ELF-1 (cell line): ENCODE data around the gene PRCC.
"Not testable (repeated sequence)": the region's sequence is repeated elsewhere in the genome, so short reads cannot be mapped to it uniquely, and the experiment has no call there.

Experiments used
- DNase-seq: peaks from one replicate; pipeline ENCODE4 v3.0.0-alpha.2; 2016; ENCODE audit warnings: low read depth, low spot score

PRCC gene

DNA sequence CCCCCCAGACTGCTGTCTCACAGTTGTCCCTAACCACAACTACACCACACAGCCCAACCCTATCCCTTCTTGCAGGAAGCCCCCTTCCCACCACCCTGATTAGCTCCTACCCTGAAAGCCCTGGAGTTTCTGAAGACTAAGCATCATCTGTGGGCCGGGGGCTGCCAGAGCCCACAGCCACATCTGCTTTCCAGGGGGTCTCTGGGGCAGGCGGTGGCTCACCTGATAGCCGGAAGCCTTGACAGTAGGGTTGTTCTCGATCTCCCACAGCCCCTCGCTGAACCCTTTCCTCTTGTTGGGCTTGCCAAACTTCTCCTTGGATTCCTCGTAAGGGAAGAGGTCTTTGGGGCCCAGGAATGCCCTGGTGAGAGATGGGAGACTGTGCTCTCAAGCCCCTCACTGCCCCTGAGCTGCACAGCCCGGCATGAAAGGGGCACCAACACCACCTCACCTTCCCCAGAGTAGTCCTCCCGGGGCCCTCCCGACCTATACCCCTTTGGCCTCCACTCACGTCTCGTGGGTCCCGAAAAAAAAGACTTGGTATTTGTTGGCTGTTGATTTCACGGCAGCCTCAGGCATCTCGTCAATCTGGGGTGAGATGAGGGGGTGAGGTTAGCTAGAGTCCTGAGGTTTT, 22.4 kb upstream of the PRCC start:
- DNase-seq, result no peak

DNA sequence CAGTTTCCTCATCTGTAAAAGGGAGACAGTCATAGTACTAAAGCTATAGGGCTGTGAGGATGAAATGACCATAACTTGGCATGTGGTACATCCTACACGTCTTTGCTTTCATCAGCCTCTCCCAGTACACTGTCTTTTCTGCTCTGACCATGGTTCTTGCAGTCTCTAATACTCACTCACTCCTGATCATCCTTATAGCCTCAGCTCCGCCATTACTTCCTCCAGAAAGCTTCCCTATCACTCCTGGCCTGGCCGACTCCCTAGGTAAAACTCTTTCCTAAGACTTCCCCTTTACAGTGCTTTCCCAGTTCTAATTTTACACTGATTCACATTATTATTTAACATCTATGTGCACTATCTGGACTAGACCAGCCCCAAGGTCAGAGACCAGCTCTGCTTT, 21.5 kb upstream of the PRCC start:
- DNase-seq, result no peak

DNA sequence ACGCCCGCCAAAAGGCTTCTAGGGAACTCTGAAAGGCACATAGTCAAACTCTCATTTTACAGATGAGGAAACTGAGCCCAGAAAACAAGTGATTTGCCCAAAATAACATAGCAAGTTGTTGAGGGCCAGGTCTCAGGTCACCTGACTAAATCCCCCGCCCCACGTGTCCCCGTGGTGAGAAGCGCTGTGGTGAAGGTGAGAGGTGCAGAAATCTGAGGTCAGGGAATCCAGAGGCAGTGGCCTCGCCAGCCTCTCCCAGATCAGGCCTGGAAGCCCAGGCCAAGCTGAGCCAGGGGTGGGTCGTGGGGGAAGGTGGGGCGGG, 21.0 kb upstream of the PRCC start:
- no peak for DNase-seq

DNA sequence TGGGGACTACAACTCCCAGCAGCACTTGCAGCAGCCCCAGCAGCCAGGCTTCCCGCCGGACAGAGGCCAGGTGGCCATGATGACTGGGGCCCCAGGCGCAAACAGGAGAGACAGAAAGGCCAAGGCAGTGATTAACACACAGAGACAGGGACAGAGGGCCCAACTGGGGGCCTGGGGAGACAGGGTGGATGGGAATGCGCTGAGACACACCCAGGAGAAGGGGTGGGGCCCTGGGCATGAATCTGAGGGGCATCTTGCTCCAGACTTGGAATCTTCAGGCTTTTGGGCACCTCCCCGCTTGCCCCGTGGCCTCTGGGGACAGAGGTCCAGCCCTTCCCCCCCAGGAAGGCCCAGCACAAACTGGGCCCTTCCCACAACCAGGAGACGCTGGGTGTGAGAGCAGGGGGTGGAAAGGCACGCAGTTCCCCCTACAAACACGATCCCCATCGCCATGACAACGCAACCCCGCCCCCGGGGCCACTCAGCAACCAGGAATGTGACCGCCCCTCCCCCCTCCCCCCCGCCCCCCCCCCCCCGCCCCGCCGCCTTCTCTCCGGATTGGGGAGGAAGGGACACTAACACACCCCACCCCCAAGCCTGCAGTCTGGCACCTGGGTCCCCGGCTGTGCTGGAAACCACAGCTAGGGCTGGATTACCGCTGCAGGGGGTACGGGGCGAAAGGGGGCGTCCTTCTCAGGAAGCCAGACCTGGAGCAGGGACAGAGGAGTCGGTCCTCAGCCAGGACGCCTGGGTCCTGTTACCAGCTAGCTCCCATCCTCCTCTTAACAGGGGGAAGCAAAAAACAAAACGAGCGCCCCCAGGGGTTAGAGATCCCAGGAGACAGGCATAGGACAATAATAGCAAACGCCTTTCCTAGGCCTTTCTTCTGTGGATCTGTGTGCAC, 20.4 kb upstream of the PRCC start:
- DNase-seq, result peak; percentile 93

DNA sequence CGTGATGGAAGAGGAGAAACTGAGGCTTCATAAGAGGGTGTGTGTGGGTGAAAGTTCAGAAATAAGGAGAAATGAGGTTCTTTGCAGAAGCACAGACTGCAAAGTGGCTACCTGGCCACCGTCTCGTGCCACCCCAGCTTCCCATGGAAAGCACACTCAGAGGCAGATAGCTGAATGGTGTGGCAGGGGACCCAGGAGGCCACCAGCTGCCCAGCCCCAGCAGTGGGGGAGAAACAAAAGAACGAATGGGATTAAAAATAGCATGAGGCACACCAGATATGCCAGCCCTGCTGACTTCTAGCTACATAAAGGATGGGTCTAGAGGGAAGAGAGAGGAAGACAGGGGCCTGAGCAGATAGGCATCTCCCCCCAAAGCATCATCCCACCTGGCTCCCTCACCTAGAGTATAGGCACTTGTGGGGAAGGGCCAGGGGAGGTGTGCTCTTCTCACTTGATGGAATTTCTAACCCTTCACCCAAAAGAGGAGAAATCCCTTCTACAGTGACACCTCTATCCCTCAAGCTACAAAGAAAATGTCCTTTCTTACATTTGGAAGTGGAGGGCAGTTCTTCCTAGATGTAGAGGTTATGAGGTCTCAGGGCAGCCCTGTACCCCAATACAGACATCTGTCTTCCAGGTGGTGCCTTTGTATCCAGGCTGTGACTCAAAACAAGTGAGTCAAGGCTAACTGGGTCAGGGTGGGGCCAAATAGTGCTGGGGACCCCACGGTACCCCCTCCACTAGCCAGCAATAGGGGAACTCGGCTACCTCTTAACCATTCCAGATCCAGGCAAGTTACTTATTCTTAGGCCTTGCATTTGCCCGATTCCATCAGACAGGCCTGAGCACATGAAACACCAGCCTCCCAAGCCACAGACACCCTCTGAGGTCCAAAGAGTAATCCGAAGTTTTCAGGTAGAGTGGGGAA, 19.3 kb upstream of the PRCC start:
- DNase-seq, result no peak

DNA sequence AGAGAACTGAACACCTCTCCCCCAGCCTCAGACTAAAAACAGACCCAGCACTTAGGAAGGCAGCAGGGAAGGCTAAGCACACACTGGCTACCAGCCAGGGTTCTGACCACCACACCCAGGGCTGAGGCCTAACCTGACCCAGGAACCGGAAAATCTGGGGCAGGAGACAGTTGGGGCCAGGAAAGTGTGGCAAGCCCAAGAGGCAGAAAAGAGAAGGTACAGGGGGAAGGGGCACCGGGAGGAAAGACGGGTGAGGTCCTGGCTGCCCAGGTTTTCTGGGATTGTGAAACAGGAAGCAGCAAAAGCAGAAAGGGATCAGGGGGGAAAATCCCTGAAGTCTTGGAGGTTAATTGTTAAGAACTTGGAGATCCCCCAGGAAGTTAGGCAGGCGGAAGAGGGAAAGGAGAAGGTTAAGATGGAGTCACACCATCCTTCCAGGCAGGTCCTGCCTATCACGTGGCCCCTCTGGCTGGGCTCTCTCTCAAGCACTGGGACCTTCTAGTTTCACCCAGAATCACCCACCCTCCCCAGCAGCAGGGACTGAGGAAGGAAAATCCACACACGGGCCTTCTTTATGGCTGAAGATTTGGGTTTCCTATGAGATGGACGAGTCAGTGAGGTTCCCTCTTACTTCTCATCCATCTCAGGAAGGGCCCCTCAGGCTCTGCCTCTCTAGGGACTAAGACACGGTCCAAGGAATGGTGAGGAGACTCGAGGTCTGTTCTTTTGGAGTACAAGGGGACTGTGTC, 18.5 kb upstream of the PRCC start:
- DNase-seq, result peak; percentile 36

DNA sequence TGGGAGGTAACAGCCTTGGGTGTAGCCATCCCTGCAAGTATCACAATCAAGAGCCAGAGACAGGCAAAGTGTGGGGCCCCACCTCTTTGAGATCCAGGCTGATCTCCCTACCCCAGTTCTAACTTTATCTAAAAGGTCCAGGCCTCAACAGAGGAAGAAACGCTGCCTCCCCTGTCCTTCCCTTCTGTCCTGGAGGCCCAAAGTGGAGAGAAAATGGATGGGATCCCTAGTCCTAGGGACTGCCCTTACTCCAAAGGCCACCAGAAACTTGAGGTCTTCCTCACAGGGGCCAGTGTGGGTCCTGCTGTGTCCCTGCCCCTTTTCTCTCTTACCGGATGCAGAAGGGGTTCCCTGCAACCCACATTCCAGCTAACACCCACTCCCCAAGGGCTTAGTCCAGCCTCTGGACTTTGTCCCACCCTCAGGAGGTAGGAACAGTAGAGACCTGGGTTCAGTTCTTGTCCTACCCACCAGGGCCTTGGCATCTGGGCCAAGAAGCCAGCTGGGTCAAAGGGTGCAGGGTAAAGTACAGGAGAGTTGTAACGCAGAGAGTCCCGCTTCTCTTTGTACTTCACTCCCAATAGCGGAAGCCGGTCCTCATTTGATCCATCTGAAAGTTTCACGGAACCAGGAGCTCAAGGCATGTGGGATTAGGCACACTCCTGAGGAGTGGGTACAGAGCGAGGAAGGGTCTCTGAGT, 17.8 kb upstream of the PRCC start:
- DNase-seq, result peak; percentile 17

DNA sequence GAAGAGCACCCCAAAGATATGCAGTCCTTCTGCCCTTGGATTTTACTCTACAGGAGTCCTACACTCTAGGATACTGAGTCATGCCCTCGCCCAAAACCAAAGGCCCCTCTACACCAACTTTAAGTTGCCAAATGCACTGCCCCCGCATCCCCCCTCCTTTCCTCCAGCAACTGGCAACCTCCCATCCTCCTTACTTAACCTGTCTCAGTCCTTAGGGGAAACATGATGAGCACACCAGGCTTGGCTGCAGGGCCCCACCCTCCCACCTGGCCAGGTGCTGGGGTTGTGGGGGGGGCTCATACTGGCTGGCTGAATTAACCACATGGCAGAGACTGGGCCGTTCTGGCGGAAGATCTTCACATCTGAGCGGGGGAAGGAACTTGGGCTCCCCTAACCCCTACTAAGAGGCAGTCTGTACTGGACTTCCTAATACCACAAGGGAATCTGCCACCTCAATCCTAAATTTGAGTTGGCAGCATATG, 17.1 kb upstream of the PRCC start:
- DNase-seq, result peak; percentile 51

DNA sequence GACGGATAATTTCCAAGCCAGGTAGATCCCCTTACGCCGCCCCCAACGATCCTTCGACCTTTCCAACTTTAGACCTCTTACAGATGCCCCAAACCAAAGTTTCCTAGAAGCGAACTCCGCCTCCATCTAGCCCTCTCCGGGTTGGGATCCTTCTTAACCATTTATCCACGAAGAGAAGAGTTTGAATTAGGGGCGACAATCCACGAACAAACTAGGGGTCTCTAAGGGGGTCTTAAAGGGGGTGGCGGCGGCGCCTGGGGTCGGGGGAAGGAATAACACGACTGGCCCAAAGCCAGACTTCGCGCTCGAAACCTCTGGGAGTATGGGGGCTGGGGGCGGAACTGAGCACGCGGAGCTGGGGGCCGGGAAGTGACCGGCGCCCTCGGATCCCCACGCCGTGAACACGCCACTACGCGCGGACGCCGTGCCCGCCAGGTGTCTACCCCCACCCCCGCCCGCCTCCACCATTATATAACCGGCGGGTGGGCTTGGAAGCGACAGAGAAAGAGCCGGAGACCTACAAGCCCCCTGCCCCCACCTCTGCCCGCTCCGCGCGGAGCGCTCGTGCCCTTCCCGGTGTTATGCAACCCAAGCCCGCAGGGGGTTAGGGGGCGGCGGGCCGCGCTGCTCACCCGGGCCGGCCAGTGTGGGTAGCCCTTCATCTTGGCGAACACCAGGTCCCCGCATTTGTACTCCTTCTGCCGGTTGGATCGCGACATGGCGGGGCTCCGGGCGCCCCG, 16.5 kb upstream of the PRCC start:
- peak; percentile 61 for DNase-seq

DNA sequence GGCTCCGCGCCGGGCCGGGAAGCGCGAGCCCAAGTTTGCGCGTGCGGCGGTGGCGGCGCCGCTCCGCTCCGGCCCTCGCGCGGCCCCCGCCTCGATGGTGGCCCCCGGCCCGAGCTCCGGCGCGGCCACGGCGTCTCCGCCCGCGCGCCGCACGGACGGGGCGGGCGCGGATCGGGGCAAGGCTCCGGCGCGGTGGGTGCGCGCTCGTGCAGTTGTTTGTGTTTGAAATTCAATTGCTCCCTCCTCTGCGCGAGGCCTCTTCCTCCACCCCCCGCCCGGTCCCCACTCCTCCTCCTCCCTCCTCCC, 15.9 kb upstream of the PRCC start, which contains the start of gene HDGF:
Gene HDGF (minus strand): TSS at position 225 of the 306 bp plus-strand sequence. CDS start 246 bp downstream, outside the sequence.
- no peak for DNase-seq

DNA sequence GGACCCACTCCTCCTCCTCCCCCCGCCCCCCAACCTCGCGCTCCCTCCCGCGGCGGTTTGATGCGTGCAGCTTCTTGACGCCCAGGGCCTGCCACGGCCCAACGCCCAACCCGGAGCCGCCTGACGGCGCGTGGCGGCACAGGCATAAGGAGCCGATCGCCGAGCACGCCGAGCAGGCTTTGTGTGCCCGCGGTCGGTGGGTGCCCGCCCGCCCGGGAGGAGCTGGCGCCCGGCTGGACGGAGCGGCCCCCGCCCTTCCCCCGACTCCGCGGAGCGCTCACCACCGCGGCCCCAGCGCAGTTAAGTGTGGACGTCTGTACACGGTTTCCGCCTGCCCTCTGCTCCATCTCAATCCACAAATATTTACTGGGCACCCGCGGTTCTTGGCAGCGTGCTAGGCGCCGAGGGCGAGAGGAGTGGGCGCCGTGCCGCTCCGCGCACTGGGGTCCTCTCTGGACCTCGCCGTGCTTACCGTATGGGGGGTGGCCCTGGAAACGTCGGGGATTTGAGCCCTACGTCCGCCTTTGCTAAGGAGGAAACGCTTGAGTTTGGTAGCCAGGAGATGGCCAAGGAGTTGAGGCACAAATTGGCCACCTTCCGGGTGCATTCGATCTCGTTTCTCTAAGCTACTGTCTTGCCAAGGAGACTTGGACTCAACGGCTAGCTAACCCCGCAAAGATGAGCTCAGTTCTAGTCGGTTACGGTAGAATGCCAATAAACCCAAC, 15.4 kb upstream of the PRCC start:
- peak; percentile 91 for DNase-seq

DNA sequence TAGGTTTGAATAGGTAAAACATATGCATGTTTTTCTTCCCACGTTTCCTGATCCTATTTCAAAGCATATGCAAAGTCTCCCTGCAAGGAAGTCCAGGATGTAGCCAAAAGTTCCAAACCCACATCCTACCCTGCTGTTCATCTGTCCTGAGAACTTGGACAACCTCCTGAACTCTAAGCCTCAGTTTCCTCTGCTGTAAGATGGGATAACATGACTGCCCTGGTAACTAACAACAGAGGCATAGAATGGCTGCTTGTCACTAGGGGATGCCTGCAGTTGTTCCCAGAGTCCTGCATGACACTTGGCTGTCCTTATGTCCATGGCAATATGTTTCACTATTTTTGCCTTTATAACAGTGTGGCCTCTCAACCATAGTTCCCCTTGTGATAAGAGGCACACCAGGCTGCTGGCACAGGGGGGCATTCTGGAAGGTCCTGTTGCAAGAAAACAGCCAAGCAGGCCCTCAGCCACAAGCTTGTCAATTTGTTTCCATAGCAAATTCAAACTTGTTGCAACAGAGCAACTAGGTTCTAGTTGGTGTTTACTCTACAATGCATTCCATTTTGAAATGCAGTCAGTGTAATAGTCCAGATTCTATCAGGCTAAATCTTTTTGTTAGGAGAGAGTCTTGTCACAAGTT, 14.4 kb upstream of the PRCC start:
- no peak for DNase-seq

DNA sequence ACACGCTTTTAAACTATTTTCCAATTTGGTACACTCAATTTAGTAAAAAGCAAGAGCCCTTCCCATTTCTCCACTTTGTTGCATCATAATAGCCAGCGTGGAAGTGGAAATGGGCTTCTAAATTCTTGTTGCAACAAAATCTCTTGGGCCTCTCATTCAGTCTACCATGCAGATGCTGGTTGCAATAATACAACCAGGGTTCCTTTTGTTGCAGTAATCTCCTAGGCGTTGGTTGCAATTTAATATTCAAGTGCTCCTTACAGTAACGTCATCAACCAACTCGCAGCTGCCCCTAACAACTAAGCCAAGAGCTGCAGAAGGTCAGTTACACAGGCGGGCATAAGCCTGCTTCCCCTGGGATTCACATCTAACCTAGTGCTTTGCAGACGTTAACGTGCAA, 13.1 kb upstream of the PRCC start:
- no peak for DNase-seq

DNA sequence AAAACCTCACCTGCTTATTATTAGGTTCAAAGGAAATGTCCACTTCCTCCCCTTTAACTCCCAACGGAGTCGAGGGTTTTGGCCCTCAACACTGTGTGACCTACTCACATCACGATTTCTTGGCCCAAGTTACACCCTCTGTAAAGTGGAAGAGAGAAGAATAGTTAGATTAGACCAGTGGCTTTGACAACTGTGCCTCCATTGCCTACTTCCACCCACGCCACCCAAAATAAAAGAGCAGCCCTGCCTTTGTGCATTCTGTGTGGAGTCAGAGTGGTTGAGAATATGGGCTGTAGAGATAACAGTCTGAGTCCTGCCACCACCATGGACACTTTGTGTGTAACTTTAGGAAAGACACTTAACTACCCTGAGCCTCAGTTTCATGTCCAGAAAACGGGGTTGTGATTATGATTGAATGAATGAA, 11.8 kb upstream of the PRCC start:
- no peak for DNase-seq

DNA sequence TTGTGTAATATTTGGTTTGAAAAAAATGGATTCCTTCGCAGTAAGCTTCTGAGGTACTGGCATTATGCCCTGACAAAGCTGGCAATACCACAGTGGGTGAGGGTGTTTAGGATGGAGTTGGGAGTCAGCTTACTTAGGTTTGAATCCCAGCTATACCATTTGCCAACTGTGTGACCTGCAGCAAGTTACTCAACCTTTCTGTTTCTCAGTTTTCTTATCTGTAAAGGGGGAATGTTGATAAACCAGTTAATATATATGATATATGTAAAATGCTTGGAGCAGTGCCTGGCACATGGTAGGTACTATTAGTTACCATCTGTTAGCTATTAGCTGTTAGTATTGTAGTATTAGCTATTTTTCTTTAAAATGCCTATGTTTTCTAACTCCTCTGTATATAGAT, 11.0 kb upstream of the PRCC start:
- DNase-seq, result no peak

DNA sequence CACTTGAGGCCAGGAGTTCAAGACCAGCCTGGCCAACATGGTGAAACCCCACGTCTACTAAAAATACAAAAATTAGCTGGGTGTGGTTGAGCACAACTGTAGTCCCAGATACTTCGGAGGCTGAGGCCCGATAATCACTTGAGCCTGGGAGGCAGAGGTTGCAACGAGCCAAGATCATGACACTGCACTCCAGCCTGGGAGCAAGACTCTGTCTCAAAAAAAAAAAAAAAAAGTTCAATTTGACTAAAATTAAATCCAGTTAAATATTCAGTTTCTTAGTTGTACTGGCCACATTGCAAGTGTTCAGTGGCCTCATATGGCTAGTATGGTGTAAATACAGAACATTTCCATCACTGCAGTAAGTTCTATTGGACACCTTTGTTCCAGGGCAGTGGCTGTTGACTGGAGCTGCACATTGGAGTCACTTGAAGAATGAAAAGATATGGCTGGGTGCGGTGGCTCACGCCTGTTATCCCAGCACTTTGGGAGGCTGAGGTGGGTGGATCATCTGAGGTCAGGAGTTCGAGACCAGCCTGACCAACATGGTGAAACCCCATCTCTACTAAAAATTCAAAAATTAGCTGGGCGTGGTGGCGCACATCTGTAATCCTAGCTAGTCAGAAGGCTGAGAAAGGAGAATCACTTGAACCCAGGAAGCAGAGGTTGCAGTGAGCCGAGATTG, 9.6 kb upstream of the PRCC start:
- not testable (repeated sequence) for DNase-seq

DNA sequence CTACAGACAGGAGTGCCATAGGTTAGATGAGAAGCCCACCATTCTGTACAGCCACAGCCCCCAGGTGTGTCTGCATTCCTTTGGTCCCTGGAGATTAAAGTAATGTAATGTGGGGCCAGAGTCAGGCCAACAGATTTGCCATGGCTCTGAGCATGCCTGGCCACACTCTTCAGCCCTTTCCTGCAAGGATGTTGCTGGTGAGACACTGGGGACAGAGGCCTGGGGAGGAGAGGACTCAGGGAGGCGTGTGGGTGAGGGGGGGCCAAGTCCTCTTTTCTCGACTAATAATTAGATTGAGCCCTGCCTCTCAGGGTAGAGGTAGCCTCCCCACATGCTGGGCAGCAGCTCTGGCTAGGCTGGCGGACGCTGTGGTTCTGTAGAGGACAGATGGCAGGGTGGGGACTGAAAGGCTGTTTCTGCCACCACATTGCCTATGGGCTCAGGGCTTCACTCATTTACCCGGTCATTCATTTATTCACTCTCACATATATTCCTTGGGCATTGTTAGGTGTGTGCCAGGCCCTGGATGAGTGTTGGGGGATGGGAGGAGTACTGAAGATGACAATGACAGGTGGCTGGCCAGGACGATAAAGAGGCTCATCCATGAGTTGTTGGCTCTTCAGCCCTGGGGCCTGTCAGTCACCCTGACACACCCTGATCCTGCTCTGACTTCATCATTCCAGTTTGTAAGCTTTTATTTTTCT, 7.1 kb upstream of the PRCC start:
- peak; percentile 28 for DNase-seq

DNA sequence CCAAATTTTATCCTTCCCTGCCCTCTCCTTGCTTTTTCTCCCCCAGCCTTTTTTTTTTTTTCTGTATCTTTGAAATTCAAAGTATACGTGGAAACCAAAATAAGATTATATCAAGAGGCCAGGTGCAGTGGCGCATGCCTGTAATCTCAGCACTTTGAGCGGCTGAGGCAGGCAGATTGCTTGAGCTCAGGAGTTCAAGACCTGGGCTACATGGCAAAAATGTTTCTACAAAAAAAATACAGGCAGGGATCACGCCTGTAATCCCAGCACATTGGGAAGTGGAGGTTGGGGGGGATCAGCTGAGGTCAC, 6.6 kb upstream of the PRCC start:
- no peak for DNase-seq
